Body of pancreas (tissue), 4 donors: Measurements from ENCODE around the gene ADGRF3. TPM values are rescaled to one million over a fixed set of nuclear protein-coding genes. Genes with fewer than 3 reads are reported as not detected.
"Not testable (repeated sequence)": the region's sequence is repeated elsewhere in the genome, so short reads cannot be mapped to it uniquely, and the experiment has no call there.

Source experiments
- ATAC-seq: fragments of 150-250 bp; one replicate; pipeline ENCODE4 v1.9.1; 2016
- DNase-seq, 4 donors: peaks; one replicate each; pipeline ENCODE4 v3.0.0-alpha.2; 2019
- H3K27ac ChIP-seq, 4 donors: fragments of 200-600 bp; sonication (generic); 1 replicate in 3 of 4; 2 replicates in 1 of 4; pipeline versions ENCODE4 v1.5.1 to v1.6.1; 2016 to 2019; ENCODE audit warnings: mild to moderate bottlenecking in 1 of 4, mixed read lengths in 1 of 4, moderate library complexity in 1 of 4
- H3K27me3 ChIP-seq, 2 donors: fragments of 200-600 bp; sonication (generic); one replicate each; pipeline ENCODE4 v1.6.0; 2016; ENCODE audit warnings: mild to moderate bottlenecking in 1 of 2
- H3K36me3 ChIP-seq, 2 donors: fragments of 200-600 bp; sonication (generic); replicated peaks in 1 of 2; 2 replicates each; pipeline ENCODE4 v1.5.1; 2016; ENCODE audit warnings: low read depth in 2 of 2; ENCODE audit not compliant: insufficient read depth in 1 of 2
- H3K4me1 ChIP-seq: fragments of 200-600 bp; sonication (generic); one replicate; pipeline ENCODE4 v1.6.0; 2016
- H3K4me3 ChIP-seq, 2 donors: fragments of 200-600 bp; sonication (generic); 1 replicate in 1 of 2; 2 replicates in 1 of 2; pipeline ENCODE4 v1.5.1; 2016 to 2019
- H3K9me3 ChIP-seq, 3 donors: fragments of 200-600 bp; sonication (generic); 1 replicate in 2 of 3; 2 replicates in 1 of 3; pipeline ENCODE4 v1.5.1; 2016
- CTCF ChIP-seq, 7 experiments: fragments of 450-650 bp in 4 of 7; fragments of 200-600 bp in 3 of 7; sonication (generic) in 3 of 7; IDR thresholded peaks; one replicate each; pipeline ENCODE4 v1.5.1; 2016 to 2019; ENCODE audit warnings: antibody characterized with exemption in 7 of 7
- POLR2A ChIP-seq, 3 donors: fragments of 450-650 bp; IDR thresholded peaks; one replicate each; pipeline ENCODE4 v1.6.1; 2016; ENCODE audit warnings: antibody characterized with exemption in 3 of 3, mild to moderate bottlenecking in 2 of 3
- WGBS, 2 donors: methylation state at CpG; one replicate each; pipeline ENCODE4 v1.1.5; 2017; 5-methylcytosine and 5-hydroxymethylcytosine counted together
- intact Hi-C: fragments of 100-400 bp; cut with DNase I; formaldehyde crosslinking; loops from one replicate; pipeline ENCODE4 v1.15.1; 2023
- total RNA-seq, 2 donors: library from RNA; depleted of rRNA; stranded (reverse); fragments of >200 nt; gene quantifications; one replicate each; pipeline ENCODE4 v1.1.0, GENCODE V29; 2016

The ADGRF3 gene
- total RNA-seq, 2 donors from 2014 or later, result not detected

DNA sequence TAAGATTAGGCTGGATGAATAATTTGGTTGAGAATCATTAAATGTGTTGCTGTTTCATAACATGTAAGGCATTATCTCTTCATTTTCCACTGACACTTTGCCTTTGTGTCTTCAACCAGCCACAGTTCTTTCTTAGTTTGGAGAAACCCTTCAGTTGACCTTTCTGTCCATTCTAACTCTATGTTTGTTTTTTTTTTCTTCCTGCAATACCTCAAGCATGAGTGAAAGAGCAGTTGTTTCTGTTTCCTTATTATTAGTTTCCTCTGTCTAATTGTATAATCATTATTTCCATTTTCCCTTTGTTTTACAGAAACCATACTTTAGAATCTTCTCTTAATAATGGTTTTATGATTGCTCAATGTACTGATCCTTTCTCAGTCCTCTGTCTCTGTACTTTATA is 76.2 kb downstream of the ADGRF3 start:
- no peaks in the 10 kb centered on the region for H3K27me3 ChIP-seq
- peak overlapping the region in 1 of 4 donors; percentile 32 for H3K27ac ChIP-seq
- H3K4me1 ChIP-seq, result peaks cover 30% of the 10 kb centered on the region
- peaks cover 2 to 4% of the 10 kb centered on the region in 2 donors for H3K36me3 ChIP-seq
- no peaks in the 10 kb centered on the region for H3K9me3 ChIP-seq
- ATAC-seq, result no peak
- TF ChIP-seq POLR2A (IDR thresholded peaks at IDR 0.05) (no peak), CTCF (IDR thresholded peaks at IDR 0.05) (no peak)
- intact Hi-C loops, result no loop called here
- no peak overlapping the region for H3K4me3 ChIP-seq
- DNase-seq, result no peak

DNA sequence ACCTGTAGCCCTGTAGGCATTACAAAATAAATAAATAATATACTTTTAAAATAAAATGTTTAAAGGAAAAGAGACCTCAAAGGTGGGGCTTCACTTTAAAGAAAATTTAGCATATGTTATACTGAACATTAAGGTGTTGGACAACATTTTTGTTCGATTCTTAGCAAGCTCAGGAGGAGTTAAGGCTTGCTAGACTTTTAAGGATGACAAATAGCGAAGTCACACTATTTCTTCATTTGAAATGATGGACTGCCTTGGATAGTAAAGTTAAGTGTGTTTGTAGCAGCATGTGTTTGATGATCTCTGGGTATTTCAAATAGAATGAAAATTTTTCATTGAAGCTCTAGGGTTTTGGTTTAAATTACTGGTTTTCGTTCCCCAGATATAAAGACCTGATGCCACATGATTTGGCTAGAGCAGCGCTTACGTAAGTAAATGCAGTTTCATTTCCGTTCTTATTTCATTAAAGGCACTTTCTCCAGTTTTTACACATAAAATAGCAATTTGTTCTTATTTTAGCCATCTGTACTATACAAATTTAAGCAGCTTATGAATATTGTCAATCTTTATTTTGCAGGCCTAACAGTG is 76.9 kb downstream of the ADGRF3 start:
- intact Hi-C loops, result no loop called here
- Histone ChIP-seq H3K27ac (peak overlapping the region in 1 of 4 donors; percentile 18), H3K4me1 (peaks cover 23% of the 10 kb centered on the region), H3K36me3 (peaks cover 2 to 7% of the 10 kb centered on the region in 2 donors), H3K27me3 (no peaks in the 10 kb centered on the region), H3K9me3 (no peaks in the 10 kb centered on the region), H3K4me3 (no peak overlapping the region)
- TF ChIP-seq POLR2A (IDR thresholded peaks at IDR 0.05) (no peak), CTCF (IDR thresholded peaks at IDR 0.05) (no peak)
- 91 to 94% methylated on average over 6 of the region's 6 CpGs for whole genome bisulfite sequencing, 2 donors
- ATAC-seq, result no peak
- no peak for DNase-seq

DNA sequence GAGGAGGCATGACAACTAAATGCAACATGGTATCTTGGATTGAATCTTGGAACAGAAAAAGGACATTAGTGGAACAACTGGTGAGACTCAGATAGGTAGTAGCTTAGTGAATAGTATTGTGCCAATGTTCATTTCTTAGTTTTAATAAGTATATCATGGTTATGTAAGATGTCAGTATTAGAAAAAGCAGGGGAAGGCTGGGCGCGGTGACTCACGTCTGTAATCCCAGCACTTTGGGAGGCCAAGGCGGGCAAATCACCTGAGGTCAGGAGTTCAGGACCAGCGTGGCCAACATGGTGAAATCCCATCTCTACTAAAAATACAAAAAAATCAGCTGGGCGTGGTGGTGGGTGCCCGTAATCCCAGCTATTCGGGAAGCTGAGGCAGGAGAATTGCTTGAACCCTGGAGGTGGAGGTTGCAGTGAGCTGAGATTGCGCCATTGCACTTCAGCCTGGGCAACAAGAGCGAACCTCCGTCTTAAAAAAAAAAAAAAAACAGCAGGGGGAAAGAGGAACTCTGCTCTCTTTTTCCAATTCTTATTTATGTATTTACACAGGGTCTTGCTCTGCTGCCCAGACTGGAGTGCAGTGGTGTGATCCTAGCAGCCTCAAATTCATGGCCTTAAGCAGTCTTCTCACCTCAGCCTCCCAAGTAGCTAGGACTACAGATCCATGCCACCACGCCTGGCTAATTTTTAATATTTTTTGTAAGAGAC is 77.8 kb downstream of the ADGRF3 start:
- intact Hi-C loops, H3K9me3 ChIP-seq, H3K36me3 ChIP-seq, H3K4me3 ChIP-seq, ATAC-seq, DNase-seq, H3K27me3 ChIP-seq: not testable (repeated sequence)
- Histone ChIP-seq H3K27ac (peak overlapping the region in 1 of 4 donors; percentile 18), H3K4me1 (peaks cover 16% of the 10 kb centered on the region)
- 85 to 91% methylated on average over 12 of the region's 12 CpGs for WGBS, 2 donors

DNA sequence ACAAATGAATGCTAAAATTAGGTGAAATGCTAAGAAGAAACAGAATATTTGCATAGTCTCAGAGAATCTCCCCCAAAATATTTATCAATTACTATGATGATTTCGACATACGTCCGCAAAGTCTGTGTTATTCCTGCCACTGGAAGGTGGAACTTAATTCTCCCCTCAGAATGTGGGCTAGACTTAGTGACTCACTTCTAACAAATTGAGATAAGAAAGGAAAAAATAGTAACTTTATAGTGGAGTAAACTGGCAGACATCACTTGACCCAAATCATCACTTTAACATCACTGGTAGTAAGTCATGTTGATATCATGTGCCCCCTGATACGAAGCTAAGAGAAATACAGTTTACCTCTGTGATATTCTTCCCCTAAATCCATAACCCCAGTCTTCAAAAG is 78.4 kb downstream of the ADGRF3 start:
- WGBS, 2 donors, result 85 to 95% methylated on average over 4 of the region's 4 CpGs
- H3K27me3 ChIP-seq, result no peaks in the 10 kb centered on the region
- DNase-seq (no peak), ATAC-seq (no peak)
- TF ChIP-seq POLR2A (IDR thresholded peaks at IDR 0.05) (no peak), CTCF (IDR thresholded peaks at IDR 0.05) (no peak)
- peaks cover 2 to 7% of the 10 kb centered on the region in 2 donors for H3K36me3 ChIP-seq
- no peak overlapping the region for H3K27ac ChIP-seq
- intact Hi-C loops, result no loop called here
- H3K4me1 ChIP-seq, result peaks cover 10% of the 10 kb centered on the region
- no peak overlapping the region for H3K4me3 ChIP-seq
- no peaks in the 10 kb centered on the region for H3K9me3 ChIP-seq

GRCh38 chr2:26258836-26259235 is 87.8 kb downstream of the ADGRF3 start:
- DNase-seq, H3K9me3 ChIP-seq, H3K27me3 ChIP-seq, H3K27ac ChIP-seq, intact Hi-C loops, H3K36me3 ChIP-seq, H3K4me3 ChIP-seq, ATAC-seq: not testable (repeated sequence)
- 90% methylated on average over 8 of the region's 8 CpGs for WGBS, 2 donors
- H3K4me1 ChIP-seq, result peaks cover 22% of the 10 kb centered on the region

Other genes with a start within 250 kb of the ADGRF3 start
- 1 to 10 TPM; 1.6 TPM for gene GAREM2, start 173.7 kb downstream of the ADGRF3 start, total RNA-seq
- gene HADHA, start 102.2 kb downstream of the ADGRF3 start, total RNA-seq, result 100 to 1,000 TPM in 1 of 2 donors, 10 to 100 TPM in 1; 98.3 to 110 TPM
- 100 to 1,000 TPM; 108 to 127 TPM for gene HADHB, start 101.8 kb downstream of the ADGRF3 start, total RNA-seq
- 10 to 100 TPM; 10.4 to 31.3 TPM for gene SELENOI, start 646 bp downstream of the ADGRF3 start, total RNA-seq
- gene DRC1, start 55.1 kb upstream of the ADGRF3 start, total RNA-seq, result not detected
- gene OTOF, start 131.3 kb upstream of the ADGRF3 start, total RNA-seq, result under 1 TPM in 1 of 2 donors, not detected in 1; 0.26 TPM